WTC11 (cell line): ENCODE results near the gene HCLS1. TPM values are rescaled to one million over a fixed set of nuclear protein-coding genes. Genes with fewer than 3 reads are reported as not detected.

Source experiments
- ATAC-seq: fragments of 200-7000 bp; cut with Tn5 transposase; 2 replicates; pipeline ENCODE4 v1.10.0; 2021; ENCODE audit warnings: mild to moderate bottlenecking, moderate library complexity
- CTCF ChIA-PET: fragments of 300-600 bp; sonication (Branson Sonifier 250); formaldehyde crosslinking; loops from one replicate; lab custom pipeline; 2021; ENCODE audit warnings: antibody characterized with exemption; lab: Charles Lee
- POLR2A ChIA-PET: fragments of 350-600 bp; sonication (Branson Sonifier 250); formaldehyde crosslinking; loops from one replicate; lab custom pipeline; 2021; ENCODE audit warnings: antibody characterized with exemption; lab: Charles Lee
- DNase-seq: peaks from one replicate; pipeline ENCODE4 v3.0.0; 2021; ENCODE audit warnings: low spot score
- H3K27ac Mint-ChIP-seq: 2 replicates; pipeline ENCODE4 v1.8.0; 2021; ENCODE audit warnings: mixed read lengths
- H3K27me3 Mint-ChIP-seq: 2 replicates; pipeline ENCODE4 v1.8.0; 2021; ENCODE audit warnings: low read depth, mild to moderate bottlenecking, moderate library complexity, mixed read lengths
- H3K36me3 Mint-ChIP-seq: 2 replicates; pipeline ENCODE4 v1.8.0; 2021; ENCODE audit warnings: mixed read lengths
- H3K4me1 Mint-ChIP-seq: 2 replicates; pipeline ENCODE4 v1.8.0; 2022; ENCODE audit warnings: mixed read lengths
- H3K4me3 Mint-ChIP-seq: 2 replicates; pipeline ENCODE4 v1.8.0; 2021; ENCODE audit warnings: mild to moderate bottlenecking, moderate library complexity, mixed read lengths
- H3K9me3 Mint-ChIP-seq: 2 replicates; pipeline ENCODE4 v1.8.0; 2021; ENCODE audit warnings: mixed read lengths
- ATF1 ChIP-seq: sonication (generic); formaldehyde crosslinking; IDR thresholded peaks from 2 replicates; pipeline ENCODE4 v1.8.1; 2023; ENCODE audit warnings: mild to moderate bottlenecking, moderate library complexity, missing genetic modification reagents
- CREM ChIP-seq: sonication (generic); formaldehyde crosslinking; IDR thresholded peaks from 2 replicates; pipeline ENCODE4 v1.8.1; 2022; ENCODE audit warnings: mild to moderate bottlenecking, missing genetic modification reagents, moderate library complexity
- FOXJ3 ChIP-seq: sonication (generic); formaldehyde crosslinking; IDR thresholded peaks from 2 replicates; pipeline ENCODE4 v1.9.0; 2021; ENCODE audit warnings: missing genetic modification reagents, mild to moderate bottlenecking, borderline replicate concordance
- FOXP1 ChIP-seq: sonication (generic); formaldehyde crosslinking; IDR thresholded peaks from 2 replicates; pipeline ENCODE4 v1.8.0; 2022; ENCODE audit warnings: missing genetic modification reagents, mild to moderate bottlenecking, moderate library complexity, borderline replicate concordance
- KAT7 ChIP-seq: sonication (generic); formaldehyde crosslinking; IDR thresholded peaks from 2 replicates; pipeline ENCODE4 v1.8.1; 2023; ENCODE audit warnings: missing genetic modification reagents, mild to moderate bottlenecking, borderline replicate concordance
- MYBL2 ChIP-seq: sonication (generic); formaldehyde crosslinking; IDR thresholded peaks from 2 replicates; pipeline ENCODE4 v1.8.1; 2023; ENCODE audit warnings: mild to moderate bottlenecking, moderate library complexity, missing genetic modification reagents
- NR1H2 ChIP-seq: sonication (generic); formaldehyde crosslinking; IDR thresholded peaks from 2 replicates; pipeline ENCODE4 v1.9.0; 2021; ENCODE audit warnings: mild to moderate bottlenecking, moderate library complexity, missing genetic modification reagents
- NR2C2 ChIP-seq: sonication (generic); formaldehyde crosslinking; IDR thresholded peaks from 2 replicates; pipeline ENCODE4 v1.8.0; 2022; ENCODE audit warnings: mild to moderate bottlenecking, missing genetic modification reagents
- OVOL2 ChIP-seq: fragments of 250-450 bp; sonication (Bioruptor Pico); IDR thresholded peaks from 2 replicates; pipeline ENCODE4 v1.9.0; 2021; ENCODE audit warnings: mild to moderate bottlenecking, borderline replicate concordance
- PRRX2 ChIP-seq: fragments of 250-450 bp; sonication (Bioruptor Pico); IDR thresholded peaks from 2 replicates; pipeline ENCODE4 v1.8.0; 2021; ENCODE audit warnings: mild to moderate bottlenecking
- ZNF263 ChIP-seq: sonication (generic); formaldehyde crosslinking; IDR thresholded peaks from 2 replicates; pipeline ENCODE4 v1.8.1; 2022; ENCODE audit warnings: low read depth, mild to moderate bottlenecking, moderate library complexity, missing genetic modification reagents
- ZNF396 ChIP-seq: fragments of 250-450 bp; sonication (Bioruptor Pico); IDR thresholded peaks from 2 replicates; pipeline ENCODE4 v1.8.0; 2021; ENCODE audit warnings: mild to moderate bottlenecking, moderate library complexity, borderline replicate concordance
- total RNA-seq: library from RNA; stranded (reverse); gene quantifications from 3 replicates; pipeline ENCODE4 v1.2.3, GENCODE V29; 2021
- TF ChIP-seq, protein P1 (sequence below): sonication (generic); formaldehyde crosslinking; conservative IDR thresholded peaks from 2 replicates; pipeline ENCODE4 v1.8.1; 2023; ENCODE audit warnings: mild to moderate bottlenecking, low read depth, missing genetic modification reagents, moderate library complexity
- TF ChIP-seq, protein P2 (sequence below): sonication (generic); formaldehyde crosslinking; IDR thresholded peaks from 2 replicates; pipeline ENCODE4 v1.8.0; 2023; ENCODE audit warnings: mild to moderate bottlenecking, missing genetic modification reagents
- TF ChIP-seq, protein P3 (sequence below): sonication (generic); formaldehyde crosslinking; IDR thresholded peaks from 2 replicates; pipeline ENCODE4 v1.8.0; 2022; ENCODE audit warnings: mild to moderate bottlenecking, missing genetic modification reagents
- TF ChIP-seq, protein P4 (sequence below): sonication (generic); formaldehyde crosslinking; IDR thresholded peaks from 2 replicates; pipeline ENCODE4 v1.8.1; 2022; ENCODE audit warnings: mild to moderate bottlenecking, missing genetic modification reagents, moderate library complexity, borderline replicate concordance
- TF ChIP-seq, protein P5 (sequence below): sonication (generic); formaldehyde crosslinking; IDR thresholded peaks from 2 replicates; pipeline ENCODE4 v1.8.1; 2023; ENCODE audit warnings: mild to moderate bottlenecking, missing genetic modification reagents, moderate library complexity
- TF ChIP-seq, protein P6 (sequence below): sonication (generic); formaldehyde crosslinking; IDR thresholded peaks from 2 replicates; pipeline ENCODE4 v1.8.0; 2022; ENCODE audit warnings: missing genetic modification reagents
- TF ChIP-seq, protein P7 (sequence below): sonication (generic); formaldehyde crosslinking; IDR thresholded peaks from 2 replicates; pipeline ENCODE4 v1.8.0; 2023; ENCODE audit warnings: missing genetic modification reagents, mild to moderate bottlenecking, borderline replicate concordance

HCLS1 gene
- total RNA-seq, 1 experiment from 2014 or later, result 2.6 TPM

DNA sequence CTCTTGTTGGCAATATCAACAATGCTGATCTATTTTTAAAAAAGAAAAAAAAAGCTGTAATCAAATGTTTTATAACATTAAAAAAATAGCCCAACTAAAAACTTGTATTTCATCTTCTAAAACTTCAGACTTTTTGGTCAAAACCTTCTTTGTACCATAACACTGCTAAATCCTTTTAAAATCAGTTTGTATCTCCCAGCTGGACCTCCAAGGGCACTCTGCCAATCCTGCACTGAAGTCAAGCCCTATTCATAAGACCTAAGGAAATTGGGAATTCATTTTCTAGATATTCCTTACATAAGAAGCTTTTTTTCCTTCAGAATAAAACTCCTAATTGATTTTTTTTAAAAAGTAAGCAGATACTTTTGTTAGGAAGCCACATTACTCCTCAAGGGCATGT is 38.2 kb upstream of the HCLS1 start:
- H3K36me3 Mint-ChIP-seq, result peaks cover 19% of the 10 kb centered on the region
- no peak overlapping the region for H3K27ac Mint-ChIP-seq
- CTCF ChIA-PET, result no interaction called here
- peaks cover 1% of the 10 kb centered on the region; the same call in 1 of the 2 replicates for H3K9me3 Mint-ChIP-seq
- H3K4me1 Mint-ChIP-seq, result no peaks in the 10 kb centered on the region
- TF ChIP-seq, protein P1, sequence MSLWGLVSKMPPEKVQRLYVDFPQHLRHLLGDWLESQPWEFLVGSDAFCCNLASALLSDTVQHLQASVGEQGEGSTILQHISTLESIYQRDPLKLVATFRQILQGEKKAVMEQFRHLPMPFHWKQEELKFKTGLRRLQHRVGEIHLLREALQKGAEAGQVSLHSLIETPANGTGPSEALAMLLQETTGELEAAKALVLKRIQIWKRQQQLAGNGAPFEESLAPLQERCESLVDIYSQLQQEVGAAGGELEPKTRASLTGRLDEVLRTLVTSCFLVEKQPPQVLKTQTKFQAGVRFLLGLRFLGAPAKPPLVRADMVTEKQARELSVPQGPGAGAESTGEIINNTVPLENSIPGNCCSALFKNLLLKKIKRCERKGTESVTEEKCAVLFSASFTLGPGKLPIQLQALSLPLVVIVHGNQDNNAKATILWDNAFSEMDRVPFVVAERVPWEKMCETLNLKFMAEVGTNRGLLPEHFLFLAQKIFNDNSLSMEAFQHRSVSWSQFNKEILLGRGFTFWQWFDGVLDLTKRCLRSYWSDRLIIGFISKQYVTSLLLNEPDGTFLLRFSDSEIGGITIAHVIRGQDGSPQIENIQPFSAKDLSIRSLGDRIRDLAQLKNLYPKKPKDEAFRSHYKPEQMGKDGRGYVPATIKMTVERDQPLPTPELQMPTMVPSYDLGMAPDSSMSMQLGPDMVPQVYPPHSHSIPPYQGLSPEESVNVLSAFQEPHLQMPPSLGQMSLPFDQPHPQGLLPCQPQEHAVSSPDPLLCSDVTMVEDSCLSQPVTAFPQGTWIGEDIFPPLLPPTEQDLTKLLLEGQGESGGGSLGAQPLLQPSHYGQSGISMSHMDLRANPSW (CRISPR knock-in tag), result no peak
- no peak for TF ChIP-seq PRRX2 (CRISPR knock-in tag)
- no peak for TF ChIP-seq MYBL2
- TF ChIP-seq, protein P2, sequence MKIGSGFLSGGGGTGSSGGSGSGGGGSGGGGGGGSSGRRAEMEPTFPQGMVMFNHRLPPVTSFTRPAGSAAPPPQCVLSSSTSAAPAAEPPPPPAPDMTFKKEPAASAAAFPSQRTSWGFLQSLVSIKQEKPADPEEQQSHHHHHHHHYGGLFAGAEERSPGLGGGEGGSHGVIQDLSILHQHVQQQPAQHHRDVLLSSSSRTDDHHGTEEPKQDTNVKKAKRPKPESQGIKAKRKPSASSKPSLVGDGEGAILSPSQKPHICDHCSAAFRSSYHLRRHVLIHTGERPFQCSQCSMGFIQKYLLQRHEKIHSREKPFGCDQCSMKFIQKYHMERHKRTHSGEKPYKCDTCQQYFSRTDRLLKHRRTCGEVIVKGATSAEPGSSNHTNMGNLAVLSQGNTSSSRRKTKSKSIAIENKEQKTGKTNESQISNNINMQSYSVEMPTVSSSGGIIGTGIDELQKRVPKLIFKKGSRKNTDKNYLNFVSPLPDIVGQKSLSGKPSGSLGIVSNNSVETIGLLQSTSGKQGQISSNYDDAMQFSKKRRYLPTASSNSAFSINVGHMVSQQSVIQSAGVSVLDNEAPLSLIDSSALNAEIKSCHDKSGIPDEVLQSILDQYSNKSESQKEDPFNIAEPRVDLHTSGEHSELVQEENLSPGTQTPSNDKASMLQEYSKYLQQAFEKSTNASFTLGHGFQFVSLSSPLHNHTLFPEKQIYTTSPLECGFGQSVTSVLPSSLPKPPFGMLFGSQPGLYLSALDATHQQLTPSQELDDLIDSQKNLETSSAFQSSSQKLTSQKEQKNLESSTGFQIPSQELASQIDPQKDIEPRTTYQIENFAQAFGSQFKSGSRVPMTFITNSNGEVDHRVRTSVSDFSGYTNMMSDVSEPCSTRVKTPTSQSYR (CRISPR knock-in tag), result no peak
- no peak for TF ChIP-seq NR1H2
- TF ChIP-seq, protein P3, sequence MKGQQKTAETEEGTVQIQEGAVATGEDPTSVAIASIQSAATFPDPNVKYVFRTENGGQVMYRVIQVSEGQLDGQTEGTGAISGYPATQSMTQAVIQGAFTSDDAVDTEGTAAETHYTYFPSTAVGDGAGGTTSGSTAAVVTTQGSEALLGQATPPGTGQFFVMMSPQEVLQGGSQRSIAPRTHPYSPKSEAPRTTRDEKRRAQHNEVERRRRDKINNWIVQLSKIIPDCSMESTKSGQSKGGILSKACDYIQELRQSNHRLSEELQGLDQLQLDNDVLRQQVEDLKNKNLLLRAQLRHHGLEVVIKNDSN (CRISPR knock-in tag), result no peak
- no peak for TF ChIP-seq NR2C2 (CRISPR knock-in tag)
- TF ChIP-seq CREM, result no peak
- TF ChIP-seq ZNF396 (CRISPR knock-in tag), result no peak
- no peak for TF ChIP-seq ZNF263 (CRISPR knock-in tag)
- no peak for TF ChIP-seq KAT7 (CRISPR knock-in tag)
- TF ChIP-seq, protein P4, sequence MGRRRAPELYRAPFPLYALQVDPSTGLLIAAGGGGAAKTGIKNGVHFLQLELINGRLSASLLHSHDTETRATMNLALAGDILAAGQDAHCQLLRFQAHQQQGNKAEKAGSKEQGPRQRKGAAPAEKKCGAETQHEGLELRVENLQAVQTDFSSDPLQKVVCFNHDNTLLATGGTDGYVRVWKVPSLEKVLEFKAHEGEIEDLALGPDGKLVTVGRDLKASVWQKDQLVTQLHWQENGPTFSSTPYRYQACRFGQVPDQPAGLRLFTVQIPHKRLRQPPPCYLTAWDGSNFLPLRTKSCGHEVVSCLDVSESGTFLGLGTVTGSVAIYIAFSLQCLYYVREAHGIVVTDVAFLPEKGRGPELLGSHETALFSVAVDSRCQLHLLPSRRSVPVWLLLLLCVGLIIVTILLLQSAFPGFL (CRISPR knock-in tag), result no peak
- TF ChIP-seq FOXJ3 (CRISPR knock-in tag), result no peak
- no peak for ATAC-seq
- DNase-seq, result no peak
- POLR2A ChIA-PET, result no interaction called here
- H3K4me3 Mint-ChIP-seq, result no peak overlapping the region
- no peaks in the 10 kb centered on the region for H3K27me3 Mint-ChIP-seq

DNA sequence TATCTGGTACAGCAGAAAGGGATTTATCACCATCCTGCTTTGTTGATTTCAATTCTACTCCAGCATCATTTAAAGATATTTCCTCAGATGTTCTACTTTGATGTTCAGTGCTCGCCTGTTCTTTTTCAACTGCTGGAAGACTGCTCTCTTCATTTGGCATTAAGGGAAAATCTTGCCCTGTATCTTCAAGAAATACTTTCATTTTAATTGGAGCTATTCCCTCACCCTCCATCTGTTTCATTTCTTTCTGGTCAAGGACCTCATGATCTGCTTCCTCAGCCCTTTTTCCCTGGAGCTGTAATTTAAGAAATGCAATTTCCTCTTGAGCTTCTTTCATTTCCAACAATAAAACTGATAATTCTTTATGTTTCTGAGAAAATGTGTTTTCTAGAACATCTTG is 37.8 kb upstream of the HCLS1 start:
- H3K4me3 Mint-ChIP-seq, result no peak overlapping the region
- H3K27ac Mint-ChIP-seq, result no peak overlapping the region
- ATAC-seq (no peak), DNase-seq (no peak)
- H3K27me3 Mint-ChIP-seq, result no peaks in the 10 kb centered on the region
- H3K4me1 Mint-ChIP-seq, result no peaks in the 10 kb centered on the region
- CTCF ChIA-PET, result no interaction called here
- H3K9me3 Mint-ChIP-seq, result no peaks in the 10 kb centered on the region
- POLR2A ChIA-PET, result no interaction called here
- H3K36me3 Mint-ChIP-seq, result peaks cover 17% of the 10 kb centered on the region
- TF ChIP-seq OVOL2 (CRISPR knock-in tag) (no peak), ATF1 (CRISPR knock-in tag) (no peak), FOXP1 (CRISPR knock-in tag) (no peak)
- TF ChIP-seq, protein P5, sequence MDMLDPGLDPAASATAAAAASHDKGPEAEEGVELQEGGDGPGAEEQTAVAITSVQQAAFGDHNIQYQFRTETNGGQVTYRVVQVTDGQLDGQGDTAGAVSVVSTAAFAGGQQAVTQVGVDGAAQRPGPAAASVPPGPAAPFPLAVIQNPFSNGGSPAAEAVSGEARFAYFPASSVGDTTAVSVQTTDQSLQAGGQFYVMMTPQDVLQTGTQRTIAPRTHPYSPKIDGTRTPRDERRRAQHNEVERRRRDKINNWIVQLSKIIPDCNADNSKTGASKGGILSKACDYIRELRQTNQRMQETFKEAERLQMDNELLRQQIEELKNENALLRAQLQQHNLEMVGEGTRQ (CRISPR knock-in tag), result no peak
- TF ChIP-seq, protein P6, sequence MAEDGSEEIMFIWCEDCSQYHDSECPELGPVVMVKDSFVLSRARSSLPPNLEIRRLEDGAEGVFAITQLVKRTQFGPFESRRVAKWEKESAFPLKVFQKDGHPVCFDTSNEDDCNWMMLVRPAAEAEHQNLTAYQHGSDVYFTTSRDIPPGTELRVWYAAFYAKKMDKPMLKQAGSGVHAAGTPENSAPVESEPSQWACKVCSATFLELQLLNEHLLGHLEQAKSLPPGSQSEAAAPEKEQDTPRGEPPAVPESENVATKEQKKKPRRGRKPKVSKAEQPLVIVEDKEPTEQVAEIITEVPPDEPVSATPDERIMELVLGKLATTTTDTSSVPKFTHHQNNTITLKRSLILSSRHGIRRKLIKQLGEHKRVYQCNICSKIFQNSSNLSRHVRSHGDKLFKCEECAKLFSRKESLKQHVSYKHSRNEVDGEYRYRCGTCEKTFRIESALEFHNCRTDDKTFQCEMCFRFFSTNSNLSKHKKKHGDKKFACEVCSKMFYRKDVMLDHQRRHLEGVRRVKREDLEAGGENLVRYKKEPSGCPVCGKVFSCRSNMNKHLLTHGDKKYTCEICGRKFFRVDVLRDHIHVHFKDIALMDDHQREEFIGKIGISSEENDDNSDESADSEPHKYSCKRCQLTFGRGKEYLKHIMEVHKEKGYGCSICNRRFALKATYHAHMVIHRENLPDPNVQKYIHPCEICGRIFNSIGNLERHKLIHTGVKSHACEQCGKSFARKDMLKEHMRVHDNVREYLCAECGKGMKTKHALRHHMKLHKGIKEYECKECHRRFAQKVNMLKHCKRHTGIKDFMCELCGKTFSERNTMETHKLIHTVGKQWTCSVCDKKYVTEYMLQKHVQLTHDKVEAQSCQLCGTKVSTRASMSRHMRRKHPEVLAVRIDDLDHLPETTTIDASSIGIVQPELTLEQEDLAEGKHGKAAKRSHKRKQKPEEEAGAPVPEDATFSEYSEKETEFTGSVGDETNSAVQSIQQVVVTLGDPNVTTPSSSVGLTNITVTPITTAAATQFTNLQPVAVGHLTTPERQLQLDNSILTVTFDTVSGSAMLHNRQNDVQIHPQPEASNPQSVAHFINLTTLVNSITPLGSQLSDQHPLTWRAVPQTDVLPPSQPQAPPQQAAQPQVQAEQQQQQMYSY (CRISPR knock-in tag), result no peak
- TF ChIP-seq, protein P7, sequence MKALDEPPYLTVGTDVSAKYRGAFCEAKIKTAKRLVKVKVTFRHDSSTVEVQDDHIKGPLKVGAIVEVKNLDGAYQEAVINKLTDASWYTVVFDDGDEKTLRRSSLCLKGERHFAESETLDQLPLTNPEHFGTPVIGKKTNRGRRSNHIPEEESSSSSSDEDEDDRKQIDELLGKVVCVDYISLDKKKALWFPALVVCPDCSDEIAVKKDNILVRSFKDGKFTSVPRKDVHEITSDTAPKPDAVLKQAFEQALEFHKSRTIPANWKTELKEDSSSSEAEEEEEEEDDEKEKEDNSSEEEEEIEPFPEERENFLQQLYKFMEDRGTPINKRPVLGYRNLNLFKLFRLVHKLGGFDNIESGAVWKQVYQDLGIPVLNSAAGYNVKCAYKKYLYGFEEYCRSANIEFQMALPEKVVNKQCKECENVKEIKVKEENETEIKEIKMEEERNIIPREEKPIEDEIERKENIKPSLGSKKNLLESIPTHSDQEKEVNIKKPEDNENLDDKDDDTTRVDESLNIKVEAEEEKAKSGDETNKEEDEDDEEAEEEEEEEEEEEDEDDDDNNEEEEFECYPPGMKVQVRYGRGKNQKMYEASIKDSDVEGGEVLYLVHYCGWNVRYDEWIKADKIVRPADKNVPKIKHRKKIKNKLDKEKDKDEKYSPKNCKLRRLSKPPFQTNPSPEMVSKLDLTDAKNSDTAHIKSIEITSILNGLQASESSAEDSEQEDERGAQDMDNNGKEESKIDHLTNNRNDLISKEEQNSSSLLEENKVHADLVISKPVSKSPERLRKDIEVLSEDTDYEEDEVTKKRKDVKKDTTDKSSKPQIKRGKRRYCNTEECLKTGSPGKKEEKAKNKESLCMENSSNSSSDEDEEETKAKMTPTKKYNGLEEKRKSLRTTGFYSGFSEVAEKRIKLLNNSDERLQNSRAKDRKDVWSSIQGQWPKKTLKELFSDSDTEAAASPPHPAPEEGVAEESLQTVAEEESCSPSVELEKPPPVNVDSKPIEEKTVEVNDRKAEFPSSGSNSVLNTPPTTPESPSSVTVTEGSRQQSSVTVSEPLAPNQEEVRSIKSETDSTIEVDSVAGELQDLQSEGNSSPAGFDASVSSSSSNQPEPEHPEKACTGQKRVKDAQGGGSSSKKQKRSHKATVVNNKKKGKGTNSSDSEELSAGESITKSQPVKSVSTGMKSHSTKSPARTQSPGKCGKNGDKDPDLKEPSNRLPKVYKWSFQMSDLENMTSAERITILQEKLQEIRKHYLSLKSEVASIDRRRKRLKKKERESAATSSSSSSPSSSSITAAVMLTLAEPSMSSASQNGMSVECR (CRISPR knock-in tag), result no peak
